Spinal cord (tissue), 10 donors: ENCODE data around the gene IFT25. TPM values are rescaled to one million over a fixed set of nuclear protein-coding genes. Genes with fewer than 3 reads are reported as not detected.
"Not testable (repeated sequence)": the region's sequence is repeated elsewhere in the genome, so short reads cannot be mapped to it uniquely, and the experiment has no call there.

Experiments
- DNase-seq, 6 donors: peaks; one replicate each; pipeline versions ENCODE4 v3.0.0 to v3.0.0-alpha.2; 2013 to 2015; ENCODE audit warnings: low spot score in 6 of 6, low read depth in 4 of 6
- H3K27ac ChIP-seq: one replicate; pipeline ENCODE4 v1.5.1; 2013; ENCODE audit warnings: low read depth, low read length, control low read depth
- H3K27me3 ChIP-seq: one replicate; pipeline ENCODE4 v1.6.1; 2013; ENCODE audit warnings: low read length; ENCODE audit not compliant: control insufficient read depth, insufficient read depth
- H3K36me3 ChIP-seq: one replicate; pipeline ENCODE4 v1.6.1; 2013; ENCODE audit warnings: low read length; ENCODE audit not compliant: control insufficient read depth, insufficient read depth
- H3K4me1 ChIP-seq: one replicate; pipeline ENCODE4 v1.6.1; 2013; ENCODE audit warnings: low read length; ENCODE audit not compliant: control insufficient read depth, insufficient read depth
- H3K4me3 ChIP-seq: one replicate; pipeline ENCODE4 v1.5.1; 2013; ENCODE audit warnings: low read depth, low read length, control low read depth
- H3K9me3 ChIP-seq: one replicate; pipeline ENCODE4 v1.6.1; 2013; ENCODE audit warnings: low read length; ENCODE audit not compliant: control insufficient read depth, insufficient read depth
- WGBS: methylation state at CpG from one replicate; pipeline ENCODE4 v1.1.5; 2013; ENCODE audit warnings: missing lambda C conversion rate; ENCODE audit not compliant: insufficient coverage; 5-methylcytosine and 5-hydroxymethylcytosine counted together
- polyA plus RNA-seq, 2 donors: library from polyadenylated mRNA; unstranded; fragments of 120-200 nt; gene quantifications; one replicate each; pipeline ENCODE4 v1.2.1, GENCODE V29; 2013; ENCODE audit not compliant: insufficient read length in 2 of 2
- total RNA-seq, 2 donors: library from RNA; depleted of rRNA in 1 of 2; stranded (reverse); fragments of 120-200 nt in 1 of 2; fragments of >200 nt in 1 of 2; gene quantifications; one replicate each; pipeline versions ENCODE4 v1.2.3 to v1.2.4, GENCODE V29; 2013 to 2014
- donor health status: healthy.

The IFT25 gene
- total and polyA plus RNA-seq, 4 donors: 38.7 to 57.7 (median 51.5) TPM

DNA sequence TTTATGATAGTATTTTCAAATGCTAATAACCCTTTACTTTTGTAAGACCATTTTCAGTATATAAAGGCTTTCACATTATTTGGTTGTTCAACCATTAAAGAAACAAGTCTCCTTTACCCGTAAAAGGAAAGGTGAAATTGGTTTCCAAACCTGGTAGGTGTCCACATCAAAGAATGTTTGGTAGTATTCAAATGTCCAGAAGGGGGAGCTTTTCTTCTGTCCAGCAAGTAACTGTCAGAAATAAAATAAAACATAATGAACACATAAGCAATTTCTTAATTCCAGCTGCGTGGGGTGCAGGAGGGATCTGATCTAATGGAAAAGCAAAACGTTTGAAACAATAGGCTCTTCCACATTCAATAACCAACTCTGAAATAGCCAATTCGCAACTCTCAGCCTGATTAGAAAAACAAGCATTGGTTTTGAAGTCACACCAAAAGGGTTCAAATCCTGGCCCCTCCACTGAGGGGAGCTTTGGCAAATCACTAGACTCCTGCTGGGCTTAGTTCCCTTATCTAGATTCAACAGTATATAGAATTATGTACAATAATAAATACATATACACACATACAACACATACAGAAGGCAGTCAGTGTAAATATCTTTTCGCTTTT lies 66.9 kb downstream of the IFT25 start:
- Histone ChIP-seq H3K36me3 (peaks cover 25% of the 10 kb centered on the region), H3K27ac (no peak overlapping the region), H3K27me3 (no peaks in the 10 kb centered on the region), H3K4me3 (no peak overlapping the region), H3K4me1 (no peaks in the 10 kb centered on the region), H3K9me3 (no peaks in the 10 kb centered on the region)
- DNase-seq: peak in 2 of 6 donors; percentile 53 to 78
- 50% methylated on average over 2 of the region's 5 CpGs for WGBS

DNA sequence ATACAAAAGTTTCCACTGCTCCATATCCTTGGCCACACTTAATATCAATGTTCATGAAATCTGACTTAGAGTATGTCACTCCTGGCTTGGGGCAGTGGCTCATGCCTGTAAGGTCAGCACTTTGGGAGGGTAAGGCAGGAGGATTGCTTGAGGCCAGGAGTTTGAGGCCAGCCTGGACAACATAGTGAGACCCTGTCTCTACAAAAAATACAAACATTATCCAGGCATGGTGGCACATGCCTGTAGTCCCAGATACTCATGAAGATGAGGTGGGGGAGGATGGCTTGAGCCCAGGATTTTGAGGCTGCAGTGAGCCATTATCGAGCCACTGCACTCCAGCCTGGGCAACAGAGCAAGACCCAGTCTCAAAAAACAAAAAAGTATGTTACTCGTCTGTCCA lies 70.3 kb downstream of the IFT25 start:
- not testable (repeated sequence) for DNase-seq, H3K27me3 ChIP-seq, H3K4me1 ChIP-seq, H3K27ac ChIP-seq, H3K9me3 ChIP-seq, H3K4me3 ChIP-seq
- H3K36me3 ChIP-seq: peaks cover 22% of the 10 kb centered on the region
- 100% methylated on average over 2 of the region's 2 CpGs for WGBS

DNA sequence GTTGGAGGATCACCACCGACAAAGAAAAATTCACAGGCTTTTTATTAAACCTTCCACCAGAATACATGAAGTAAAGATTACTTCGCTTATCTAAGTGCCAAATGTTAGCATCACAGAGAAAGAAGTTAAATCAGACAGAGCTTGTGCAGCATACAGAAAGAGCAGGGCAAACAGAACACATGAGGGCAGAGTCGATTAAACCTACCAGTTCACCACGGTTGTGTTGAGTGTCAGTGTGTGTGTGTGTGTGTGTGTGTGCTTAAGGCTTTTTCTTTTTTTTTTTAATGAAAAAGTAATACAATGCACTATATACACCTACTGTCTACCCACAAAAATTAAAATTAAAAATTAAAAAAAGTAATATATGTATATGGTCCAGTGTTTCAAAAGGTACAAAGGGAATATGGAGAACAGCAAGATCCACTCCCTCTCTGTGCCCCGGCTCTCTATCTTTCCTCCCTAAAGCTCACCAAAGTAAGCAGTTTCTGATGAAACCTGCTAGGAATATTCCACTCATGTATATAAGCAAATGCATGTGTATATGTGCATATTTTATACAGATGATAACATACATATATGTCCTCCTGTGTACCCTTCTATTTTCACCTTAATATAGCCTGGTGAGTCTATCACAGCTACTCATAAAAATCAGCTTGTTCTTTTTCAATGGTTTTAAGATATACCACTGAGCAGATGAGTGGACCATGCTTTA lies 73.6 kb downstream of the IFT25 start:
- no peaks in the 10 kb centered on the region for H3K27me3 ChIP-seq
- no peaks in the 10 kb centered on the region for H3K9me3 ChIP-seq
- H3K27ac ChIP-seq: peak overlapping the region; percentile 61
- H3K36me3 ChIP-seq: peaks cover 19% of the 10 kb centered on the region
- H3K4me3 ChIP-seq: no peak overlapping the region
- H3K4me1 ChIP-seq: peaks cover 6% of the 10 kb centered on the region
- peak in 2 of 6 donors; percentile 38 to 70 for DNase-seq
- WGBS: no CpG with 5 or more reads among the region's 5 CpGs

Other genes starting within 250 kb of the IFT25 start
- under 1 TPM; 0.50 to 0.59 TPM for gene GLIS1, start 206.5 kb downstream of the IFT25 start, total RNA-seq
- gene GLIS1, start 206.5 kb downstream of the IFT25 start, polyA plus RNA-seq: 1 to 10 TPM; 2.1 to 3.8 TPM
- gene NDC1, start 107.4 kb downstream of the IFT25 start, total RNA-seq: 10 to 100 TPM; 16.6 to 28.7 TPM
- 10 to 100 TPM; 15.3 to 17.6 TPM for gene NDC1, start 107.4 kb downstream of the IFT25 start, polyA plus RNA-seq
- gene YIPF1, start 55.9 kb downstream of the IFT25 start, total RNA-seq: 10 to 100 TPM; 34.8 to 37.6 TPM
- 10 to 100 TPM; 37.4 to 38.1 TPM for gene YIPF1, start 55.9 kb downstream of the IFT25 start, polyA plus RNA-seq
- under 1 TPM in 1 of 2 donors, not detected in 1; 0.11 TPM for gene DIO1, start 51.5 kb downstream of the IFT25 start, total RNA-seq
- under 1 TPM in 1 of 2 donors, not detected in 1; 0.57 TPM for gene DIO1, start 51.5 kb downstream of the IFT25 start, polyA plus RNA-seq
- 10 to 100 TPM; 19.5 to 38.2 TPM for gene LRRC42, start 651 bp upstream of the IFT25 start, total RNA-seq
- gene LRRC42, start 651 bp upstream of the IFT25 start, polyA plus RNA-seq: 10 to 100 TPM; 26.6 to 26.9 TPM
- not detected for gene LDLRAD1, start 72.5 kb upstream of the IFT25 start, total RNA-seq
- gene LDLRAD1, start 72.5 kb upstream of the IFT25 start, polyA plus RNA-seq: not detected
- gene TMEM59, start 107.5 kb upstream of the IFT25 start, total RNA-seq: 100 to 1,000 TPM; 290 to 455 TPM
- gene TMEM59, start 107.5 kb upstream of the IFT25 start, polyA plus RNA-seq: 100 to 1,000 TPM; 242 to 254 TPM
- gene TCEANC2, start 107.9 kb upstream of the IFT25 start, total RNA-seq: 1 to 10 TPM; 6.0 to 9.3 TPM
- 1 to 10 TPM; 7.3 to 7.4 TPM for gene TCEANC2, start 107.9 kb upstream of the IFT25 start, polyA plus RNA-seq
- under 1 TPM in 1 of 2 donors, not detected in 1; 0.06 TPM for gene CDCP2, start 207.3 kb upstream of the IFT25 start, total RNA-seq
- gene CDCP2, start 207.3 kb upstream of the IFT25 start, polyA plus RNA-seq: under 1 TPM in 1 of 2 donors, not detected in 1; 0.08 TPM